ENCODE results near the gene NCL. TPM values are rescaled to one million over a fixed set of nuclear protein-coding genes. Genes with fewer than 3 reads are reported as not detected.
A peak's percentile ranks its signal among the peaks of the same experiment; 100 is the strongest.

Gene NCL
- total RNA-seq, 1 experiment from 2014 or later, result 1,077 TPM

DNA sequence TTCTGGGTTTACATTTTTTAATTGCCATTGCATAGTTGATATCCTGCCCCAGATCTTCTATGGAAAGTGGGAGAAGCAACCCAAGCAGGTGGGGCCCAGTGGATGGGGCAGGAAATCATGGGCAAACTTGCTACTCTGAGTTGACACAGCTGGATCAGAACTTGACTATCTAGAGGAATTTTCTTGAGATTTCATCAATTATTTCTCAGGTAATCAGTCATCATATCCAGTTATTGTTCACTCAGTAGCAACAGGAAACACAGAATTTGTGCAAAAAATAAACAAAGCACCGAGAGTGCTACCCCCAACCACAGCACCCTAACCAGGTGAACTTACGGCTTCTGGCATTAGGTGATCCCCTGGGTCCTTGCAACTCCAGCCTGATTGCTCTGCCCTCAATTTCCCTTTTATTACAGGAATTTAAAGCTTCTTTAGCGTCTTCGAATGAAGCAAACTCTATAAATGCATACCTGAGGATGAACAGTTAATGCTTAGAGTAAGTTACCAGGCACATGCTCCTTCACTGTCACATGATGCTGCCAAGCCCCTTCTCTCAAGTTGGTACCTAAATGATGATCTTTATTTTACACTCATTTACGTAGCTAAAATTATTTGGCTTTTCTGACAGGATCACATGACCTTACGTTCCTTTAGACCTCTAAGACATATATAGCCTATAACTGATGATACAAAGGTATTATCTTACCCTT is 7.8 kb downstream of the NCL start:
- ATAC-seq (no peak), DNase-seq (ENCODE audit: low read depth, low spot score) (no peak)
- peaks cover 67% of the 10 kb centered on the region; the same call in 1 of the 2 replicates for H4K20me1 ChIP-seq (ENCODE audit: insufficient read depth)
- ChIA-PET CTCF (no interaction called here), POLR2A (interaction anchor here (4.8 kb wide), 1 partner anchor 7 kb away, joined by 67 read pairs; the partner anchor contains the start of gene NCL), RAD21 (ENCODE audit: low non-redundant PET in 1 of 2, low total read pairs in 2 of 2, uncharacterized antibody in 2 of 2, unreplicated experiment in 2 of 2) (no interaction called here)
- no peak overlapping the region for H3K4me2 ChIP-seq (ENCODE audit: low read length)
- H3K4me3 ChIP-seq (replicated peaks in 1 of 2; ENCODE audit: low read depth in 1 of 2, low read length in 2 of 2), result no peak overlapping the region
- intact Hi-C loops (cut with micrococcal nuclease), result no loop called here
- H3K9ac ChIP-seq (ENCODE audit: low read length), result no peak overlapping the region
- no peak for TF ChIP-seq YY1 (IDR thresholded peaks at IDR 0.05; ENCODE audit: extremely low read depth, insufficient replicate concordance, low read depth, low read length)
- no peak for TF ChIP-seq EZH2 (IDR thresholded peaks at IDR 0.05)
- TF ChIP-seq SRF (IDR thresholded peaks at IDR 0.05; ENCODE audit: low read depth), result no peak
- TF ChIP-seq, protein P1, sequence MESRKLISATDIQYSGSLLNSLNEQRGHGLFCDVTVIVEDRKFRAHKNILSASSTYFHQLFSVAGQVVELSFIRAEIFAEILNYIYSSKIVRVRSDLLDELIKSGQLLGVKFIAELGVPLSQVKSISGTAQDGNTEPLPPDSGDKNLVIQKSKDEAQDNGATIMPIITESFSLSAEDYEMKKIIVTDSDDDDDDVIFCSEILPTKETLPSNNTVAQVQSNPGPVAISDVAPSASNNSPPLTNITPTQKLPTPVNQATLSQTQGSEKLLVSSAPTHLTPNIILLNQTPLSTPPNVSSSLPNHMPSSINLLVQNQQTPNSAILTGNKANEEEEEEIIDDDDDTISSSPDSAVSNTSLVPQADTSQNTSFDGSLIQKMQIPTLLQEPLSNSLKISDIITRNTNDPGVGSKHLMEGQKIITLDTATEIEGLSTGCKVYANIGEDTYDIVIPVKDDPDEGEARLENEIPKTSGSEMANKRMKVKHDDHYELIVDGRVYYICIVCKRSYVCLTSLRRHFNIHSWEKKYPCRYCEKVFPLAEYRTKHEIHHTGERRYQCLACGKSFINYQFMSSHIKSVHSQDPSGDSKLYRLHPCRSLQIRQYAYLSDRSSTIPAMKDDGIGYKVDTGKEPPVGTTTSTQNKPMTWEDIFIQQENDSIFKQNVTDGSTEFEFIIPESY (IDR thresholded peaks at IDR 0.05; ENCODE audit: extremely low read depth, insufficient replicate concordance, low read length), result no peak
- no peak overlapping the region for H2AFZ ChIP-seq (ENCODE audit: low read depth, low read length, poor library complexity, severe bottlenecking)
- H3K79me2 ChIP-seq (ENCODE audit: insufficient read depth, low read length), result peaks cover 63% of the 10 kb centered on the region
- no peaks in the 10 kb centered on the region for H3K9me2 ChIP-seq (ENCODE audit: insufficient read depth)
- peaks cover 73 to 84% of the 10 kb centered on the region in 2 experiments for H3K36me3 ChIP-seq (ENCODE audit: control insufficient read depth in 1 of 2, insufficient read depth in 2 of 2, low read length in 2 of 2)
- H3K27me3 ChIP-seq (ENCODE audit: insufficient read depth, low read length), result no peaks in the 10 kb centered on the region
- no TSS peak for BruUV-seq (replicated peaks)
- H3K9me3 ChIP-seq (ENCODE audit: control insufficient read depth in 1 of 2, insufficient read depth in 1 of 2, low read depth in 1 of 2, low read length in 2 of 2), result no peaks in the 10 kb centered on the region
- H3K4me1 ChIP-seq (ENCODE audit: control insufficient read depth in 1 of 2, insufficient read depth in 2 of 2, low read length in 2 of 2), result peaks cover 0 to 1% of the 10 kb centered on the region in 2 experiments; a peak in 1 of 4 replicates
- H3K27ac ChIP-seq (ENCODE audit: low read depth, low read length), result no peak overlapping the region

DNA sequence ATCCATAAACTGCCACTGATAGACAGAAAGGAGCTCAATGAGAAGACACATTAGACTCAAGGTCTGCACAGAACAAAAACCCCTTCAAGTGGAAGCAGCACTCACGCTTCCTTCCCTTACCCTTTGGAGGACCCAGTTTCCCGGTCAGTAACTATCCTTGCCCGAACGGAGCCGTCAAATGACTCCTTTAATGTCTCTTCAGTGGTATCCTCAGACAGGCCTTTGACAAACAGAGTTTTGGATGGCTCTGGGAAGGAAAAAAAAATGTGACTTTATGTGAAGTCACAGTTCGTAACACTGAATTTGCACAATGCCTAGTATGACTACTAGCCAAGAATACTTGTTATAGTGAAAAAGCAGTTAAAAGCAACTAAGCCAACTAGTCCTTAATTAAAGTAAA is 8.4 kb downstream of the NCL start:
- Histone ChIP-seq H4K20me1 (ENCODE audit: insufficient read depth) (peaks cover 63% of the 10 kb centered on the region; the same call in 1 of the 2 replicates), H3K9me3 (ENCODE audit: control insufficient read depth in 1 of 2, insufficient read depth in 1 of 2, low read depth in 1 of 2, low read length in 2 of 2) (no peaks in the 10 kb centered on the region), H3K4me1 (ENCODE audit: control insufficient read depth in 1 of 2, insufficient read depth in 2 of 2, low read length in 2 of 2) (no peaks in the 10 kb centered on the region), H3K27ac (ENCODE audit: low read depth, low read length) (no peak overlapping the region), H2AFZ (ENCODE audit: low read depth, low read length, poor library complexity, severe bottlenecking) (no peak overlapping the region), H3K9me2 (ENCODE audit: insufficient read depth) (no peaks in the 10 kb centered on the region), H3K4me2 (ENCODE audit: low read length) (no peak overlapping the region), H3K4me3 (replicated peaks in 1 of 2; ENCODE audit: low read depth in 1 of 2, low read length in 2 of 2) (no peak overlapping the region), H3K27me3 (ENCODE audit: insufficient read depth, low read length) (no peaks in the 10 kb centered on the region), H3K36me3 (ENCODE audit: control insufficient read depth in 1 of 2, insufficient read depth in 2 of 2, low read length in 2 of 2) (peaks cover 69 to 79% of the 10 kb centered on the region in 2 experiments), H3K79me2 (ENCODE audit: insufficient read depth, low read length) (peaks cover 57% of the 10 kb centered on the region), H3K9ac (ENCODE audit: low read length) (no peak overlapping the region)
- ChIA-PET RAD21 (ENCODE audit: low non-redundant PET in 1 of 2, low total read pairs in 2 of 2, uncharacterized antibody in 2 of 2, unreplicated experiment in 2 of 2) (no interaction called here), CTCF (no interaction called here), POLR2A (interaction anchor here (4.8 kb wide), 1 partner anchor 8 kb away, joined by 67 read pairs; the partner anchor contains the start of gene NCL)
- no peak for ATAC-seq
- no peak for DNase-seq (ENCODE audit: low read depth, low spot score)
- TF ChIP-seq, protein P1 (IDR thresholded peaks at IDR 0.05; ENCODE audit: extremely low read depth, insufficient replicate concordance, low read length), result no peak
- TF ChIP-seq CBX3 (IDR thresholded peaks at IDR 0.05; ENCODE audit: low read depth) (no peak), ELF1 (IDR thresholded peaks at IDR 0.05; ENCODE audit: borderline replicate concordance, low read depth) (no peak), POLR2AphosphoS5 (IDR thresholded peaks at IDR 0.05; ENCODE audit: low read depth, low read length) (peak; percentile 40; the same call in 1 of the 2 replicates), ZFX (IDR thresholded peaks at IDR 0.05) (no peak), EZH2phosphoT487 (IDR thresholded peaks at IDR 0.05; ENCODE audit: borderline replicate concordance) (no peak)
- no TSS peak for BruUV-seq (replicated peaks)
- intact Hi-C loops (cut with micrococcal nuclease), result no loop called here

All from HCT116 (cell line).